ENCODE results near the gene CHPT1. TPM values are rescaled to one million over a fixed set of nuclear protein-coding genes. Genes with fewer than 3 reads are reported as not detected.
"Not testable (repeated sequence)": the region's sequence is repeated elsewhere in the genome, so short reads cannot be mapped to it uniquely, and the experiment has no call there.

CHPT1 gene
- total RNA-seq, 2 experiments from 2014 or later, result 12.6 to 13.1 TPM

DNA sequence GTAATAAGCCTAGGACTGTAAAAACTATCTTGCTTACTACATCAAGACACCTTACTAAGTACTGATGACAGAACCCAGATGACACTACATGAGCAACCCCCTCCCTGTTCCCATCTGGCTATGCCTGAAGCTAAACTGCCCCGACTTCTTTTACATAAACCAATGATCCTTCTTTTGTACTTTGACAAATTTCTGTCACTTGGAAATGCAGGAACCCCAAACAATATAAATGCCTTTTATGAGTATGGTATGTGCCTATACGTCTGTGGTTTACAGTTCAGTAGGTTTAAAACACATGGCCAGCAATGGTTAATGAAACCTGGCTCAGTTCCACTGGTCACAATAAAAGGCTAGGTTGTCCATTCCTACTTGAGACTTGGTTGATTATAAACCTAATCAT is 35.7 kb downstream of the CHPT1 start:
- CTCF ChIA-PET, result interaction anchor here (1.1 to 1.6 kb wide), 2 partner anchors 27 kb away, joined by 3 to 5 read pairs; no protein-coding TSS in a partner anchor
- Mint-ChIP-seq H3K36me3 (ENCODE audit: low read depth) (peaks cover 20% of the 10 kb centered on the region), H3K4me1 (ENCODE audit: low read depth) (no peaks in the 10 kb centered on the region), H3K27ac (no peak overlapping the region), H3K9me3 (ENCODE audit: insufficient read depth) (no peaks in the 10 kb centered on the region), H3K27me3 (ENCODE audit: low read depth) (no peaks in the 10 kb centered on the region), H3K4me3 (no peak overlapping the region)
- DNase-seq (no peak), ATAC-seq (no peak)
- POLR2A ChIA-PET, result no interaction called here

DNA sequence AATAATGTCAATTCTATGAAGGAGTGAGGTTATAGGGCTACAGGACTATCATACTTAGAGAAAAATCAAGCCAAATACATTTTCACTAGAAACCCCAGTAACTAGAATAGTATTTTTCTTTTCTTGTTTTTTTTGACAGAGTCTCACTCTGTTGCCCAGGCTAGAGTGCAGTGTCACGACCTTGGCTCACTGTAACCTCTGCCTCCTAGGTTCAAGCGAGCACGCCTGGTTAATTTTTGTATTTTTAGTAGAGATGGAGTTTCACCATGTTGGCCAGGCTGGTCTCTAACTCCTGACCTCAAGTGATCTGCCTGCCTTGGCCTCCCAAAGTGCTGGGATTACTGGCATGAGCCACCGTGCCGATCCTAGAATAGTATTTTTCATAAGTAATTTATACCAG is 37.0 kb downstream of the CHPT1 start:
- H3K27ac Mint-ChIP-seq; H3K27me3 Mint-ChIP-seq (ENCODE audit: low read depth); H3K4me3 Mint-ChIP-seq; H3K4me1 Mint-ChIP-seq (ENCODE audit: low read depth); ATAC-seq; DNase-seq; POLR2A ChIA-PET; H3K9me3 Mint-ChIP-seq (ENCODE audit: insufficient read depth): not testable (repeated sequence)
- peaks cover 19% of the 10 kb centered on the region for H3K36me3 Mint-ChIP-seq (ENCODE audit: low read depth)
- CTCF ChIA-PET, result interaction anchor here (1.1 kb wide), 1 partner anchor 29 kb away, joined by 3 read pairs; no protein-coding TSS in a partner anchor

DNA sequence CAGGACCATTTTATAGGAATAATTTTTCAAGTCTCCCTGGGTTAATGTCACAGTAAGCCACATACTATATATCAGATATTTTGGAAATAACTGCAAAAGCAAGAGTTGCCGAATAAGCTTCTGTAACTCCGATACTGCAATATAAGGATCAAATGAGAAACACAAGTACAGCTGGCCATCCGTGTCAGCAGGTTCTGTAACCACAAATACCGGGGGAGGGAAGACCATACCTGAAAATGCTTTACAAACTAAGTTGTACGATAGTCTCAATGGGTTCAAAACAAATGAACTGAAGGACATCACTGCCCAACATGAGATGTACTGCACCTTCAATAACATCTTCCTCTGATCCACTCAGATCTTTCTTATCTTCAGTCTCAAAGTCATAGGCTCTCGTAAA is 40.0 kb downstream of the CHPT1 start:
- CTCF ChIA-PET, result no interaction called here
- Mint-ChIP-seq H3K27me3 (ENCODE audit: low read depth) (no peaks in the 10 kb centered on the region), H3K9me3 (ENCODE audit: insufficient read depth) (no peaks in the 10 kb centered on the region), H3K27ac (no peak overlapping the region), H3K4me3 (no peak overlapping the region), H3K4me1 (ENCODE audit: low read depth) (no peaks in the 10 kb centered on the region), H3K36me3 (ENCODE audit: low read depth) (peaks cover 12% of the 10 kb centered on the region)
- POLR2A ChIA-PET, result no interaction called here
- DNase-seq (no peak), ATAC-seq (no peak)

DNA sequence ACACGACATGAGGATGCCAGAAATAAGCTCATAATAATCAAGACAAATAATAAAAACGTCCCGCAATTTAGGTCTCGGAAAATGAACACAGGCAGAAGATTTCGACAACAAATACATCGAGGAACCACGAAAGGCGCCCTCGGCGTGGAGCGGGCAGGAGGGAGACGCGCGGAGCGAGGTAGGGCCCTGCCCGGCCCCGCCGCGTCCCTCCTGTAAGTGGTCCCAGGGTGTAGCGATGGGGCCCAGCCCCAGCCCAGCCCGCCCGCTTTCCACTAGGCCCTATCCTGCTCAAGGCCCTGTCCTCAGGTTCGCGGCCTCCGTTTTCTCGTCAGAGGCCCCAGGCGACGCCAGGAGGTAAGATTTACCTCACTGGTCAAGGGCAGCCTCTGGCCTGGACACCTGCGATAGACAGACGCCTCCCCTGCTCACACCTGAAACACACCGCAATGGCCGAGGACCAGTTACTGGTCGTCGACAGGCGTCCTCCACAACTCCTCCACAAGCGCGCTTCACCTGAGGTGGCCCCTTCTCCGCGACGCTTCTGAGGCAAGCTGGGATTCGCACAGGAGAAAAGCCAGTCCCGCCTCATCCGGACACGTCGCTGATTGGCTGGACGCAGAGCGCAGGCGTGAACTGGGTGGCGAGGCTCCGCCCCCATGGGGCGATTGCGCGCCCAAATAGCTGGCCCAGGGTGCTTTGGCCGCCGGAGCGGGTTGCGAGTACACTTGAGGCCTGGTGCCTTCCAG is 41.7 kb downstream of the CHPT1 start, which contains the start of gene SYCP3:
Gene SYCP3, minus strand, starts transcription at position 543 of the 746 bp plus-strand sequence. CDS start 1,527 bp downstream, outside the sequence.
- ChIA-PET CTCF (no interaction called here), POLR2A (no interaction called here)
- peaks cover 13% of the 10 kb centered on the region for H3K4me1 Mint-ChIP-seq (ENCODE audit: low read depth)
- no peak within 1 kb of the TSS for H3K4me3 Mint-ChIP-seq
- H3K9me3 Mint-ChIP-seq (ENCODE audit: insufficient read depth), result no peaks in the 10 kb centered on the region
- DNase-seq, result no peak
- H3K27me3 Mint-ChIP-seq (ENCODE audit: low read depth), result no peaks in the 10 kb centered on the region
- no peak for ATAC-seq
- H3K36me3 Mint-ChIP-seq (ENCODE audit: low read depth), result peaks cover 19% of the 10 kb centered on the region
- H3K27ac Mint-ChIP-seq, result no peak within 1 kb of the TSS

DNA sequence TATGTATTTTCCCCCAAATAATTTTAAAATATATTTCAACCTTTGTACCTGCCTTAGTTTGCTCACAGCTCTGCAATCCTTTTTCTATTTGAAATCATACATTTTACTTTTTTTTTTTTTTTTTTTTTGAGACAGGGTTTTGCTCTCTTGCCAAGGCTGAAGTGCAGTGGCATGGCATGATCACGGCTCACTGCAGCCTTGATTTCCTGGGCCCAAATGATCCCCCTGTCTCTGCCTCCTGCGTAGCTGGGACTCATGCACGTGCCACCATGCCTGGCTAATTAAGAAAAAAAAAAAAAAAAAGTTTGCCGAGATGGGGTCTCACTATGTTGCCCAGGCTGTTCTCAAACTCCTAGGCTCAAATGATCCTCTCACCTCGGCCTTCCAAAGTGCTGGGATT is 43.1 kb downstream of the CHPT1 start:
- H3K27ac Mint-ChIP-seq, result no peak overlapping the region
- no peak for ATAC-seq
- peaks cover 17% of the 10 kb centered on the region for H3K4me1 Mint-ChIP-seq (ENCODE audit: low read depth)
- DNase-seq, result no peak
- H3K27me3 Mint-ChIP-seq (ENCODE audit: low read depth), result no peaks in the 10 kb centered on the region
- no peak overlapping the region for H3K4me3 Mint-ChIP-seq
- ChIA-PET POLR2A (no interaction called here), CTCF (no interaction called here)
- peaks cover 33% of the 10 kb centered on the region for H3K36me3 Mint-ChIP-seq (ENCODE audit: low read depth)
- H3K9me3 Mint-ChIP-seq (ENCODE audit: insufficient read depth), result no peaks in the 10 kb centered on the region

DNA sequence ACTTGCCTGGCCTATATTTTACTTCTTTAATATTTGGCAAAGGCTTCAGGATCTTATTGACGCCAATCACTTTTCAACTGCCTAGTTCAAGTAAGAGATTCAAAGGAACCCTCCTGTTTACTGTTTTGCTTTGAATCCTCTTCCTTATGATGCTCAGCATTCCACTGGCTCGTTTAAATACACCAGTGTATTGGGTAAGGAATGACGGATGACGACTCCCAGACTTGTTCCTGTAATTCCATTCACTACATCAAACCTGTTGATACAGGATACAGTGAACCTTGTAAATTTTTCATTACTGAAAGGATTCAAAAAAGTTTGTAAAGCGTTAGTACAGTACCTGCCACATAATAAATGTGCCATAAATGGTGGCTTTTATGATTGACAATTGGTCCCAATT is 43.5 kb downstream of the CHPT1 start:
- Mint-ChIP-seq H3K36me3 (ENCODE audit: low read depth) (peaks cover 34% of the 10 kb centered on the region), H3K9me3 (ENCODE audit: insufficient read depth) (no peaks in the 10 kb centered on the region), H3K27me3 (ENCODE audit: low read depth) (no peaks in the 10 kb centered on the region), H3K27ac (no peak overlapping the region), H3K4me3 (no peak overlapping the region), H3K4me1 (ENCODE audit: low read depth) (peaks cover 17% of the 10 kb centered on the region)
- ChIA-PET CTCF (no interaction called here), POLR2A (no interaction called here)
- DNase-seq (no peak), ATAC-seq (no peak)

DNA sequence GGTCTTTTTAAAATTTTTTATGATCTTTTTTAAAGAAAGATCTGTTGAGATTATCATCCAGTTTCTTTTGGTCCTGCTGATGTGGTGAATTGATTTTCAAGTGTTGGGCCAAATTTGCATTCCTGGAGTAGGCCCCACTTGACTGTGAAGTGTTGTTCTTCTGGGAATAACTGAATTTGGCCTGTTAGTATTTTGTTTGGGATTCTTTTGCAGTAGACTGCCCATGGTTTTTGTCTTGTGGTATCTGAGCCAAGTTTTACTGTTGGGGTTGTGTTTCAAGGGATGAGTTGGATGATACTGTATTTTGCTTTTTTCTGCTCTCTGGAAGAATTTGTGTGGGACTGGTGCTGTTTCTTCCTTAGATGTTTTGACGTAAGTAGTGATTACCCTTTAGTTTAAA is 45.8 kb downstream of the CHPT1 start:
- DNase-seq (no peak), ATAC-seq (no peak)
- H3K27ac Mint-ChIP-seq, result no peak overlapping the region
- H3K27me3 Mint-ChIP-seq (ENCODE audit: low read depth), result no peaks in the 10 kb centered on the region
- CTCF ChIA-PET, result interaction anchor here (1.3 kb wide), 1 partner anchor 14 kb away, joined by 4 read pairs; no protein-coding TSS in a partner anchor
- H3K4me1 Mint-ChIP-seq (ENCODE audit: low read depth), result peaks cover 17% of the 10 kb centered on the region
- no peaks in the 10 kb centered on the region for H3K9me3 Mint-ChIP-seq (ENCODE audit: insufficient read depth)
- H3K36me3 Mint-ChIP-seq (ENCODE audit: low read depth), result peaks cover 44% of the 10 kb centered on the region
- H3K4me3 Mint-ChIP-seq, result no peak overlapping the region
- POLR2A ChIA-PET, result interaction anchor here (0.6 kb wide), 1 partner anchor 9 kb away, joined by 7 read pairs; no protein-coding TSS in a partner anchor

DNA sequence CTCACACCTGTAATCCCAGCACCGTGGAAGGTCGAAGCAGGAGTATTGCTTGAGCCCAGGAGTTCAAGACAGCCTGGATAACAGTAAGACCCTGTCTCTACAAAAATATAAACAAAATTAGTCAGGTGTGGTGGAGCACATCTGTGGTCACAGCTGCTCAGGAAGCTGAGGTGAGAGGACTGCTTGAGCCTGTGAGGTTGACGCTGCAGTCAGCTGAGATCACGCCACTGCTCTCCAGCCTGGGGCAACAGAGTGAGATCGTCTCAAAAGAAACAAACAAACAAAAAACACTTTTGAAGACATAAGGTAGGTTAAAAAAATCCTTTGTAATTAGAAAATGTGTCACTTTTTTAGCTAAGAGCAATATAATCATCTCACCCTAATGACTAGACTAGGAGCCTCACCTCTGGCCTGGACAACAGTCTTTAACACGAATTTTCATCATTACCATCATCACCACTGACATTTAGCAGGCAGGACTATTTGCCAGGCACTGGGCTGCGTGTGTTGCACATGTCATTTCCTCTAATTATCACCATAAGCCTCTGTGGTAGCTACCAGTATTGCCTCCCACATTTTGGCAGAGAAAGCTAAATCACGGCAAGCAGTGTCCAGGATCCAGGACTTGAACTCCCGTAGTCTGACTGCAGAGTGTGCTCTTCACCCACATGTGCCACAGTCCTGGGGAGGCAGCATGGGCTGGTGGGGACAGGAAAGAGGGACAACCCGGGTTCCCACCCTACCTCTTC is 46.5 kb downstream of the CHPT1 start:
- DNase-seq (peak; percentile 30), ATAC-seq (peak; percentile 63)
- H3K4me1 Mint-ChIP-seq (ENCODE audit: low read depth), result peaks cover 17% of the 10 kb centered on the region
- no peaks in the 10 kb centered on the region for H3K27me3 Mint-ChIP-seq (ENCODE audit: low read depth)
- no peak overlapping the region for H3K27ac Mint-ChIP-seq
- CTCF ChIA-PET, result interaction anchor here (1.0 to 1.3 kb wide), 3 partner anchors 14 to 329 kb away, joined by 3 to 4 read pairs (median 3); no protein-coding TSS in a partner anchor
- H3K9me3 Mint-ChIP-seq (ENCODE audit: insufficient read depth), result no peaks in the 10 kb centered on the region
- H3K36me3 Mint-ChIP-seq (ENCODE audit: low read depth), result peaks cover 47% of the 10 kb centered on the region
- POLR2A ChIA-PET, result interaction anchor here (0.6 kb wide), 1 partner anchor 8 kb away, joined by 7 read pairs; no protein-coding TSS in a partner anchor
- H3K4me3 Mint-ChIP-seq, result no peak overlapping the region

DNA sequence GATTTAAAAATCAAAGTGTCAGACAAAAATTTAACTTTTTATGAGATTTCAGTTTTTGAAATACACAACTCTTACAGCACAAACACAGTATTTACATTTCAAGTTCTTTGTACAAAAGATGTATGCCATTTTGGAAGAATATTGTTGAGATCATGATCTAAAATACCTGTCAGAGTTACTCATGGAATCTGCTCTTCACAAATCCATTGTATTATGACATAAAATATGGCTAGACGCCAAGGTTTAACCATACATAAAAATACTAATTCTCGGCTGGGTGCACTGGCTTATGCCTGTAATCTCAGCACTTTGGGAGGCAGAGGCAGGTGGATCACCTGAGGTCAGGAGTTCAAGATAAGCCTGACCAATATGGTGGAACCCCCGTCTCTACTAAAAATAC is 48.0 kb downstream of the CHPT1 start:
- no peak for DNase-seq
- ATAC-seq, result no peak
- ChIA-PET CTCF (no interaction called here), POLR2A (no interaction called here)
- peaks cover 63% of the 10 kb centered on the region for H3K36me3 Mint-ChIP-seq (ENCODE audit: low read depth)
- no peaks in the 10 kb centered on the region for H3K27me3 Mint-ChIP-seq (ENCODE audit: low read depth)
- peaks cover 21% of the 10 kb centered on the region for H3K4me1 Mint-ChIP-seq (ENCODE audit: low read depth)
- H3K4me3 Mint-ChIP-seq, result no peak overlapping the region
- H3K27ac Mint-ChIP-seq, result no peak overlapping the region
- no peaks in the 10 kb centered on the region for H3K9me3 Mint-ChIP-seq (ENCODE audit: insufficient read depth)

DNA sequence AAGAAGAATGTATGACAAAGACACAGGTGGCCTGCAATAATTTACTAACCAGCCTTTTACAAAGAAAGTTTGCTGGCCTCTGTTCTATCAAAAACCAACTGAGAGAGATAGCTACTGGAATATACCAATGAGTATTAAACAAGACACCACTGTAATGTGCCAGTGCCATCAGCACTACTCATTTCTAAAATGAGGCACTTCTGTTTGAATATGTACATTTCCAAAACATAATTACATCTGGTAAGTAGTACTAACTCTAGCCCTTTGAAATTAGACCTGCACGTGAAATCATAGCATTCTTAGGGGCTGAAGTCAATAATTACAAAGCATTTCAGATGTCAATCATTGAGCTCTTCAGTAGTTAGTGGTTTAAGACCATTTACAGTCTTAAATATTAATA is 48.8 kb downstream of the CHPT1 start:
- DNase-seq (no peak), ATAC-seq (no peak)
- H3K27ac Mint-ChIP-seq, result no peak overlapping the region
- H3K27me3 Mint-ChIP-seq (ENCODE audit: low read depth), result no peaks in the 10 kb centered on the region
- CTCF ChIA-PET, result interaction anchor here (1.5 kb wide), 1 partner anchor 28 kb away, joined by 3 read pairs; no protein-coding TSS in a partner anchor
- H3K4me1 Mint-ChIP-seq (ENCODE audit: low read depth), result peaks cover 21% of the 10 kb centered on the region
- H3K36me3 Mint-ChIP-seq (ENCODE audit: low read depth), result peaks cover 70% of the 10 kb centered on the region
- no peak overlapping the region for H3K4me3 Mint-ChIP-seq
- no peaks in the 10 kb centered on the region for H3K9me3 Mint-ChIP-seq (ENCODE audit: insufficient read depth)
- POLR2A ChIA-PET, result no interaction called here

DNA sequence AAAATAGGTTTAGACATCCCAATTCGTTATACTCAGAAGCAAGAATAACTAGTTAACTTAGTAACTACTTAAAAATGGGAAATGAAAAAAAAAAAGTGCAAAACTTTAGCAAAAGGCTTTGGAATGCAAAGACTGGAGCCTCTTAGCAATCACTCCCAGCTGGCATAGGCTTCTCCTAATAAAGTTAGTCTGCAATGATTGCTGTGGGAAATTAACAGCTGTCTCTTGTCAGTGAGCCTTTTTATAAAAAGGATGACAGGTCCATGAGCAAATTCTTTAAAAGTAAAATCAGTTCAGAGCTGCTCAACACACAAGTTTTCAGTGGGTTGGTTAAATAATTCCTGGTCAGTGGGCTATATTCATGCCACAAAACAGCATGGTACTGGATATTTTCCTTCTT is 49.2 kb downstream of the CHPT1 start:
- H3K9me3 Mint-ChIP-seq (ENCODE audit: insufficient read depth), result no peaks in the 10 kb centered on the region
- CTCF ChIA-PET, result interaction anchor here (1.5 kb wide), 1 partner anchor 27 kb away, joined by 3 read pairs; no protein-coding TSS in a partner anchor
- peaks cover 71% of the 10 kb centered on the region for H3K36me3 Mint-ChIP-seq (ENCODE audit: low read depth)
- POLR2A ChIA-PET, result interaction anchor here (0.7 kb wide), 1 partner anchor 41 kb away, joined by 3 read pairs; no protein-coding TSS in a partner anchor
- no peak overlapping the region for H3K4me3 Mint-ChIP-seq
- no peak overlapping the region for H3K27ac Mint-ChIP-seq
- no peak for DNase-seq
- ATAC-seq, result no peak
- no peaks in the 10 kb centered on the region for H3K27me3 Mint-ChIP-seq (ENCODE audit: low read depth)
- peaks cover 21% of the 10 kb centered on the region for H3K4me1 Mint-ChIP-seq (ENCODE audit: low read depth)

DNA sequence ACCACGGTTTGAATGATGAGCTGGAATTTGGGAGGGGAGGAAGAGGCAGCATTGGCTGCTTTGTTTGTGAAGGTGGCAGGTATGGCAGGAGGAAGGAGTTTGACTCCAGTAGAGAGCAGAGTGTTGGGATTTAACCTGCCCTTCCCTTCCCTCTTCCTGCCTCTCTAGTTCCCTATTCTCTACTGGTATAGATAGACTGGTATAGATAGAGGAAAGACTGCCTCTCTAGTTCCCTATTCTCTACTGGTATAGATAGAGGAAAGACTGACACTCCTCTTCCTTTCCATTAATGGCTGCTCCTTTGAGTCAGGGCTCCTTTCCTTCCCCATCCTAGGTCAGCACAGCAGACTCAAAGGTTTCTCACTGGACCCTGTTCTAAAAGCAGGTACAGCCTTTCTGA is 50.3 kb downstream of the CHPT1 start:
- Mint-ChIP-seq H3K27me3 (ENCODE audit: low read depth) (no peaks in the 10 kb centered on the region), H3K27ac (peak overlapping the region; percentile 47), H3K4me3 (no peak overlapping the region), H3K9me3 (ENCODE audit: insufficient read depth) (no peaks in the 10 kb centered on the region), H3K4me1 (ENCODE audit: low read depth) (peaks cover 21% of the 10 kb centered on the region), H3K36me3 (ENCODE audit: low read depth) (peaks cover 79% of the 10 kb centered on the region)
- POLR2A ChIA-PET, result no interaction called here
- CTCF ChIA-PET, result interaction anchor here (1.2 kb wide), 1 partner anchor 12 kb away, joined by 5 read pairs; no protein-coding TSS in a partner anchor
- ATAC-seq (no peak), DNase-seq (no peak)
